ENCODE data around the gene FILIP1.

FILIP1 gene

DNA sequence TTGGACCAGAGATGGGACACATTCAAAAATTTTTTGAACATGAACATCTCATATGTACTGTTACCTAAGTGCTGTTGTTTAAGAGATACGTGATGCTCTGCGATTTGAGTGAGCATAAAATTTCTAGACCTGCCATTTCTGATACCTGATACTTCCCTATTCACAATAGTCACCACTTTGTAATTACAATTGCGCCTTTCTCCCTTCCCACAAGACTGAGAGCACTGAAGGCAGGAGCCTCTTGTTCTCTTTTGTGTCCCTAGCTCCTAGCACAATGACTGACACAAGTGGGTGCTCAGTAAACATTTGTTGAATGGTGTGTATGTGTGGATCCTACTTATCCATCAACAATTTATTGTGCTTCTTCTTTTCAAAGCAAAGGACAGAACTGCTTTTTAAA is 116.2 kb downstream of the FILIP1 start:
- DNase-seq = no peak

DNA sequence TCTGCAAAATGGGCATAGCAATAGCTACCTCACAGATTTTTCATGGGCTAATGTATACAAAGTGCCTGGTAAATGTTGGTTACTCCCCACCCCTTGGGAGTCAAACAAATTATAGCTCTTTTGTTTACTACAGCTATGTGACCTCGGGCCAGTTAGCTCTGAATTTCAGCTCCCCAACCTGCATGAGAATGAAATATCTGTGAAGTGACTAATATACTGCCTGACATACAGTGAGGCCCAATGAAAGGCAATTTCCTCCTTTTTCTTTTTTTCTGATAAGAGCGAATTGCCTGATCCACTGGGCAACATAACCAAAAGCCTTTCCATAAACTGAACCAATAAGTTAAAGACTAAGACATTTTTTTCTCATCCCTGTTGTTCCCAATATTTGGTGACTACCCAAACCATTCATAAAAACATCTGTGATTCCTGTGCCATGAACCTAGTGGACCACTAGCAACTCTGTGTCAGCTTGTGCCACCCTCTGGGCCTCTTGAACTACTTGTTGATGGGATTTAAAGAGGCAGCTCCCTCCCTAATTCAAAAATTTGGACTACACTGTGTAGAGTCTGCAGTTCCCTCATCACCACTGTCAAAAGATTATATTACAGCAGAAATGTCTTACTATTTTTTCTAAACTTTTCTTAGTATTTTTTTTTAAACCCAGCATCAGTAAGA is 117.1 kb downstream of the FILIP1 start:
- no peak for DNase-seq

DNA sequence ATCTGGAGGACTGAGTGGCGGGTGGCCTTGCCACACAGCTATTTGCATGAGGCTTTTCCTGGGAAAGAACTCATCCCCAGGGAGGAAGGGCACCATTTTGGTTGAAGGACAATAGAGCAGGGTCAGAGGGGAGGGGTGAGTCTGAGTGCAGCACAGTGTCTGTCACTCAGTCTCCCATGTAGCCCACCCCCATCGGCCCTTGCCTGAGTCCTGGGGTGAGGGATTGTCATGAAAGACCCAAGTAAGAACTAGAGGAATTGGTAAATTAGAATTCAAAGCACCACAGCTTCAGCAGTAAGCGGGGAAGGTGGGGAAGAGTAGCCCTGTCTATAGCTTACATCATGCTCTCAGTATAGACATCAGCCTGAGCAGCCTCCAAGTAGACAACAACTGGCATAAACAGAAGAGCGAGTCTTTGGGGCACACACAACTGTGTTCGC is 118.6 kb downstream of the FILIP1 start:
- DNase-seq = no peak

DNA sequence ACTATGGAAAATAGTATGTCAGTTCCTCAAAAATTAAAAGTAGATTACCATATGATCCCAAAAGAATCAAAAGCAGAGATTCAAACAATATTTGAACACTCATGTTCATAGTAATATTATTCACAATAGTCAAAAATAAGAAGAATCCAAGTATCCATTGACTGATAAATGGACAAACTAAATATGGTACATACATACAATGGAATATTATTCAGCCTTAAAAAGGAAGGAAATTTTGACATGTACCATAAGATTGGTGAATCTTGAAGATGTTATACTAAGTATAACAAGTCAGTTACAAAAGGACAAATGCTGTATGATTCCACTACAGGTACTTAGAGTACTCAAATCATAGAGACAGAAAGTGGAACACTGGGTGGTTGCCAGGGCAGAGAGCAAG is 120.7 kb downstream of the FILIP1 start:
- DNase-seq = no peak

DNA sequence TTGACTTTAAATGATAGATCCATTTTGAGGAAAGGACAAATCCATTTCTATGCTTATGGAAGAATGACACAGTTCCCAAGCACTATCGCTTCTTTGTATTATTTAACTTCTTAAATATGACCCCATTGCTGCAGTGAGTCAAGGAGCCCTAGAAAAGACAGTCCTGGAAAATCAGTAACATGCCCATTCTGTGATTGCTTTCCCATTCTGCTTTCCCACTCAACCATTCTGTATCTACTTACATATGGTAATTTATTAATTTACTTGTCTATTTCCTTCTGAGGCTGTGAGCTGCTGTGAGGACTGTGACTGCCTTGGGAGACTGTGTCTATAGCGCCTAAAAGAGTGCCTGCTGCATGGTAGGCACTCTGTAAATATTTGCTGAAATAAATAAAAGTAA is 123.6 kb downstream of the FILIP1 start:
- DNase-seq = no peak

DNA sequence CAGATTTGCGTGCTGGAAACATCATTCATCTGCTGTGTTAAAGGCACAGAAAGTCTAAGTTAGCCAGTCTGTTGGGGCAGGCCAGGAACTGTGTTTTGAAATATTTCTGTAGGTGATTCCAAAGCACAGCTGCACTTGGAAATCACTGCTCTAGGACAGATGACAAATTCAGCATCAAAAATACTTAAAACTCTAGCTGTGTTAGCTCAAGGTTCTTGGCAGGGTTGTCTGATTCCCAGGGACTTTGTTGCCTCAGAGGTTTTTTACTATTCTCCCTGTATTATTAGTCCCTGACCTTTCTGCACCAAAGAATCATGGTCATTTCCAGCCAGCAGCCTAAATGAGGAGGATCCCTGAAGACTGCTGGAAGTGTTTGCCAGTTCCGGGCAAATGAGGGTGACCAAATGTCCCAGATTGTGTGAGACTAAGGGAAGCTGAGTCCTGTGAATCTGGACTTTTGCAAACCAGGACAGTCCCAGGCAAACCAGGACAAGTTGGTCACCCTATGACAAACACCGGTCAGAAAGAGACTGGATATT is 124.7 kb downstream of the FILIP1 start:
- DNase-seq = no peak

DNA sequence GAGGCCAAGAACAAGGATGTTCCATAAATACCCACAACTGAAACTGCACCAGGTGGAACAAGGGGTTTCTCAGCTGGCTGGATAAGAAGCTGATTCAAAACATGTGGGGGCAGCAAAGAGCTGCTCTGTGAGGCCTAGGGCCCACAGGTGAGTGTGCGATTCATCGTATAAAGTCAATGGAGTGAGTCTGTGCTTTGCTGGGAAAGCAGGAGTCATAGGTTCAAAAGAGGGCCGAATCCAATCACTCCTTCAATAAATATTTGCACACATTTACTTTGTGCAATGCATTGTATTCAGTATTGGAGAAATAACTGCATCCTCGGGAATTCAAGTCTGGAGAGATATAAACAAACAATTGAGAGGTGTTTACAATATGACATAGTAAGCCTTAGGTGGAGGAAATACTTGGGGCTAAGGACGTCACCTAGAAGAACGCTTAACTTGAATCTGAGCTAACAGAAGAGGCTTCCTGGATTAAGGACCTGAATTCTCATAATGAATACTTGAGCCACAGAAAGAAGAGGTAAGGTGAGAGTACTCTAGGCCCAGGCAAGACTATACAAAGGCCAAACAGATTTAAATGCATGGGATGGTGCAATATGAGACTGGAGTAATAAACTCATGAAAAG is 125.3 kb downstream of the FILIP1 start:
- DNase-seq = no peak

DNA sequence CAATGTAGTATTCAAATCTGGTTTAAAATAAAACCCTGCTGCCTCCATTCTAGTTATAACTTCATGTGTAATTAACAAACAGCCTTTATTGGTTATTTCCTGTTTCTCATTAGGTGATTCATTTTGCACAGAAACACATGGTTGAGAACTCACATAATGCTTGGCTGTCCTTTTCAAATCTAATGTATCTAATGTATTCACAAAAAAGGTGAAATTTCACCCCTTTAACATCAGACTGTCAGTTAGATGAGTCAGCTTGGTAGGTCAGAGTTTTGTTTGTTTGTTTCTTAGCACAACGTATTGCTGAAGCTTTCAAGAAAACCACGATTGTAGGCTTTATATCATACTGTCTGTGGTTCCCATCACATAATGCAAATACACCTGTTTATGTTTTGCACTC is 130.3 kb downstream of the FILIP1 start:
- DNase-seq = no peak

DNA sequence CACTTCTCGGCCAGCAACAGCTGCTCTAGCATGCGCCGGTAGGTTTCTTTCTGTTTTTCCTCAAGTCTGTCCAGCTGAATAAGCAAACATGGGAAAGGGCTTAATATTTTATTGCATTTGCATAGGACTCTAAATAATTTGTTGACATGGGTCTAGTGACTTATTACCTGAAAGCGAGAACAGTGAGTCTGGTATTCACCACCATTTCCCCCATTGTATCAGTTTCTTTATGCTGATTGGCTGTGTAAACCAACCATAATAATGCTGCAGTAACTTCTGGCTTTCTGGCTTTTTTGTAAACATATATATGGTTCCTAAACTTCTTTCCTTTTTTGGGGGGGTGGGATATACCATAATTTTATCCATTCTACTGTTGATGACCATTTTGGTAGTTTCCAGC is 140.0 kb downstream of the FILIP1 start:
- DNase-seq = no peak

DNA sequence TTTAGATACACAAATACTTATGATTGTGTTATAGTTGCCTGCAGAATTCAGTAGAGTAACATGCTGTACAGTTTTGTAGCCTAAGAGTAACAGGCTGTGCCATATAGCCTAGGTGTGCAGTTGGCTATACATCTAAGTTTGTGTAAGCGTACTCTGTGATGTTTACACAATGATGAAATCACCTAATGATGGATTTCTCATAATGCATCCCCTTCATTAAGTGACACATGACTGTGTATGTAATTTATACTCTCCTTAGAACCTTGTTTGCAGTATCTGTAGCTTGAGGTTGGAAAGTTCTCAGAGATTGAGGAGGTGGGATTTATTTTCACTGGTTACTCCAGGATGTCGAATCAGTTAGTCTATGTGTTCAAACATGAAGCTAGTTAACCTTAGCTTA is 142.0 kb downstream of the FILIP1 start:
- no peak for DNase-seq

DNA sequence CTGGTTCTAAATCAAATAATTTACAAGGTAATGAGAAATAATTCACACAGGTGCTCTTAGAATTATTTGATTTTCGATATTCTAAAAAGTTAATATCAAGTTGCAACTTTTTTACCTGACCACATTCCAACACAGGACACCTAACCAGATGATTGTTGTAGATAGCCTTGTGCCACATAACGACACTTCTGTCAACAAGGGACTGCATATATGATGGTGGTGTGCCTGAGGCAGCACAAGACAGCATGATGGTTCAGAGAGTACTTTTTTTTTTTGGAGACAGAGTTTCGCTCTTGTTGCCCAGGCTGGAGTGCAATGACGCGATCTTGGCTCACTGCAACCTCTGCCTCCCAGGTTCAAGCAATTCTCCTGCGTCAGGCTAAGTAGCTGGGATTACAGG is 142.8 kb downstream of the FILIP1 start:
- DNase-seq = no peak

DNA sequence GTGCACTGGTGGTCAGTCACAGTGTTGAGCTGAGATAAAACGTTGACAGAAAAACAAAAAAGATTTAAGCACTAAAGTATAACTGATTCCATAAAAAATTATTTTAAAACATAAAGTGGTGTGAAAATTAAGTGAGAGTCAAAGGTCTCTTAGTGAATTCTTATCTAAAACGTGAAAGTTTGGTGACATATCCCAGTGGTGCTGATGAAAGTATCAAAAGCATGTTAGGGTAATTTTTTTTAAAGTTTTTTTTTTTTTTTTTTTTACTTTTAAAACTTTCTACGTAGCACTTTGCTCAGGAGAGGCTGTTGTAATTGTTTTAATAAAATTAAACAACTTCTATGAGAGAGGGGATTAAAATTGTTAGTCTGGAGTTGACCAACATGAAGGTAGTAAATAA is 143.4 kb downstream of the FILIP1 start:
- no peak for DNase-seq

DNA sequence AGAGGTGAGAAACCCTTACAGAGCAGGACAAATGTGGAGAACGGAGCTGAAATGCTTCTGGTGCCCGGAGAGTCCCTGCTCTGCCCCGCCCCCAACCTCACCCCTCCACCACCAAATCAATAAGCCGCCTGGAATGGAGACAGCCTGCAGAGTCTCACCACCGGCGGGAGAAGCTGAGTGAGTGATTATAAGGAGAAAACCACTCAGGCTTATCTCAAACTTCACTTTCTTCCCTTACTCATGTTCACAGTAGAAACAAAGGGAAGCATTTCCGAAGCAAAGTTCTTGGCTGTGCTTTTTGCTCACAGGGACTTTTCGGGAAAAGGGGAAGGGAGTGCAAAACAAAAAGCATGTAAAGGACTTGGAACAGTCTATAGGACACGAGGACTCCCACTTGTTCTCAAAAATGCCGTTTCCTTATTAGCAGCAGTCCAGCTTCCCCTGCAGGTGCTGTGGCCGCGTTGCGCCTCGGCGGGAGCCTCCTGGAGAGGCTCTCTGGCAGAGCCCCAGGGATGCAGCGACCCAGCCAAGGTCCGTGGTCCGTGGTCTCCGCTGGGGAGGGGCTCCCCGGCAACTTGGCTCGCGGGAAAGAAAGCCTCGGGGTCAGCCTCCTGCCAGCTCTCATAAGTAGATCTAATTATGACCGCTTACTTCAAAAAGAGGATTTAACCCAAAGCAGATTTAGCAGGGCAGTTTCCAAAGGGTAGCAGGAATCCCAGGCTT is 144.2 kb downstream of the FILIP1 start:
- DNase-seq = no peak

DNA sequence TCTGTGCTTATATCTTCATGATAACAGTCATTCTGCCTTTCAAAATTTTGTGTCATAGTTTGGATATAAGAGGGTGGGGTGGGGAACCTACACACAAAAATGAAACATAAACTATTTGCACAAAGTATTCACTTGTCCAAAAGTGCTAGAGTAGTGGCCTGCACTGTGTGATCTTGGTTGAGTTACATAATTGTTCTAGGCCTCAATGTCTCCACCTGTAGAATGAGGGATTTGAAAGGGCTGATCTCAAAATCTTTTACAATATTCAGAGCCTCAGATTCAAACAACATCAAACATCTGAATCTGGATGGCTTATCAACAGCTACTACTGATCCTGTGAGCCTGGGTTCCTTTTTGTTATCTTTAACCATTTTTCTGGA is 144.7 kb downstream of the FILIP1 start:
- no peak for DNase-seq

DNA sequence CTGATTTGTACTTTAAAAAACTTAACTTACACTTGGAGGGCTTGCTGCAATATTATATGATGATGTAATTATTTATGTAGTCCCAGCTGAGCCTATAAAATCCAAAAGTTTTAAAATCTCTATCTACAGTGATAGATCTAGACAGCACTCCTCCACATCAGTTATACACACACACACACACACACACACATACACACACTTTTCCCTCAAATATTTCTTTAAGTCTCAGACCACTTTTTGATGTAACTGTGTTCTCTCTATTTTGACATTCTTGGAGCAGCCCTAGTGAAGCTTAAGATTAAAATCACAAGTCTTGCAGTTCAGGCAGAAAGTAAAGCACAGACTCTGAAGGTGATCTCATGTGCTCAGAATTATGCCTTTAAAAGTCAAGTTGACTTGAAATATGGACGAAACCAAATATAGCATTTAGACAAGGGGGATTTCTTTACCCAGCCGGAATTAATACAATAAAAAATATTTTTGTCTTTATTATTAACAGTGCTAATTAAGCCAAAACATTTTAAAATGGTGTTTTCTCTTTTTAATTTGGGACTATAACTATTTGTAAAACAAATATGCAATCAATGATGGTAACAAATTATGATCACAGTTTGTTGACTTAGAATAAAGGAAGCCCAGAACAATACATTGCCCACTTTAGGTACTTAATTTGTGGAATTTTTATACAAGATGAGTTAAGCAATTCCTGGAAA is 145.5 kb downstream of the FILIP1 start:
- DNase-seq = no peak

DNA sequence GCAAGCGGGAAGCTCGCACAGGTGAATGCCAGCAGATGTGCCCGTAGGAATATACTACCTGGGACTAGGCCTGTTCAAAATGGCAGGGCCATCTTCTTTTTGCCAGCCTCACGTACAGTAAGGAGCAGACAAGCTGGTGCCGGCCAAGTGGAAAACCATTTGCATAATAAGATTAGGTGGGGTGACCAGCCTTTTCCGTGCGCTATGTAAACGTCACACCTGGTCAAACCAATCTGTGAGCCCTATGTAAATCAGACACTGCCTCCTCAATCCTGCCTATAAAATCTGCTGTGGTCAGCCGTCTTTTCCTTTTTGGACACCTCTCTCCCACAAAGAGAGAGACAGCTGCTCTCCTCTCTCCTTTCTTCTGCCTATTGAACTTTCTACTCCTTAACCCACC is 148.2 kb downstream of the FILIP1 start:
- no peak for DNase-seq

DNA sequence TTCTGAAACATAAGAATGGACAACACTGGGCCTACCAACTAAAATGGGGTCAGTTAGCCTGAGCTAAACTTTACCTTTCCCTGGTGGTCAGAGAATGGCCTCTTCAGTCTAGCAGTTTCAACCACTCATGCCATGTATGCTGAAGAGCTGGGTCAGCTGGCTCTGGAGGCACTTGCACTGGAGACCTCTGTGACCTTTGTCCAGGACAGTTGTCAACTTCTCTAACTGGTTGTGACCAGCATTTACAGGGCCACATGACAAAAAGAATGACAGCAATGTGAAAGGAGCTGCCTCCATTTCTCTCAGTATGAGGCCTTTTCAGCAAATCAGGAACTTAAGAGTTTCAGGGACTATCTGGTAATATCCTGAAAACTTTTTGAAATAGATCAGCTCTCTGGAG is 149.1 kb downstream of the FILIP1 start:
- DNase-seq = no peak

DNA sequence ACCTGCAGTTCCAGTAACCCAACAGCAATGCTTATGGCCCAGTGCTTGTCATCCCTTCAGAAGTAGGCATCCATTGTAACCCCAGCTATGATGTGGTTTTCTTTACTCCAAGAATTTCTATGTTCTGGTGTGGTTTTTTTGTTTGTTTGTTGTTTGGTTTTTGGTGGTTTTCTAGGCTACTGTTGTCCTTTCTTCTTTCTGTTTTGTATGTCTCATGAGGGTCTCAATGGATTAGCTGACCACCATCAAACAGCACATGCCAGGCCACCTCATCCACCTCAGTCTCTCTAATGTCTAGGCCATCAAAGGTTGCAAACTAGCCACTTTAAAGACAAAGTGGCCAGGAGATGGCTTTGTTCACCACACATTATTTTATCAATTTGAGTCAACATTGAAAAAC is 149.6 kb downstream of the FILIP1 start:
- no peak for DNase-seq

DNA sequence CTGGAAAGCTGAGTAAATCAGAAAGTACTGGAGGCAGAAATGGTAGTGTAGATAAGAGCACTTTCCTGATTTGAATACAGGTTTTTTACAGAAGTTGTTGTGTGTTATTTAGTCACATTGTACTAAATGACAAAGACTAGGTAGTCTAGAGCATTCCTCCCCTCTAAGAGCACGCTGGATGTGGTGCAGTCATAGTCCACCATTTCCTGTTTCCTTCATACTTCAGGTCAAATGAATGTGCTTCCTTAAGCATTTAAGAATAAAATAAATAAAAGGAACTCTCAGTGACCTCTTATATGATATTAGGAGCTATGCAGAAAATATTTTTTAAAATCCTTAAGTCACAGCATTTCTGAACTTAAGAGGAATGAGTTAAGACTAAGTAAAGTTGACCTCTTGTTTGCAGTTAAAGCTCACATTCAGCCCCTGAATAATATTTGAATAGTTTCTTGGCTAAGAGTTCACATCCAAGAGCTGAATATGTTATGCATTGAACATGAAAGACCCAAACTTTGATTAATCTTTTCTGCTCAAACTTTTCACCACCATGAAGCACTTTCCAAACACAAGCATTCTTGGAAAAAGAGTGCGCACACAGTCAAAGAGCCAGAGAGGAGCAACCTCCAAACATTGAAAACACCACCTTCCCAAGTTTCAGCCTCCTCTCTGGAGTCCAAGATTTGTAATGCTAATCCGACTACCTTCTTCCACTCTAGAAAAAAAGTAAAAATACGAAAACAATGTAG is 155.6 kb downstream of the FILIP1 start:
- DNase-seq = no peak

DNA sequence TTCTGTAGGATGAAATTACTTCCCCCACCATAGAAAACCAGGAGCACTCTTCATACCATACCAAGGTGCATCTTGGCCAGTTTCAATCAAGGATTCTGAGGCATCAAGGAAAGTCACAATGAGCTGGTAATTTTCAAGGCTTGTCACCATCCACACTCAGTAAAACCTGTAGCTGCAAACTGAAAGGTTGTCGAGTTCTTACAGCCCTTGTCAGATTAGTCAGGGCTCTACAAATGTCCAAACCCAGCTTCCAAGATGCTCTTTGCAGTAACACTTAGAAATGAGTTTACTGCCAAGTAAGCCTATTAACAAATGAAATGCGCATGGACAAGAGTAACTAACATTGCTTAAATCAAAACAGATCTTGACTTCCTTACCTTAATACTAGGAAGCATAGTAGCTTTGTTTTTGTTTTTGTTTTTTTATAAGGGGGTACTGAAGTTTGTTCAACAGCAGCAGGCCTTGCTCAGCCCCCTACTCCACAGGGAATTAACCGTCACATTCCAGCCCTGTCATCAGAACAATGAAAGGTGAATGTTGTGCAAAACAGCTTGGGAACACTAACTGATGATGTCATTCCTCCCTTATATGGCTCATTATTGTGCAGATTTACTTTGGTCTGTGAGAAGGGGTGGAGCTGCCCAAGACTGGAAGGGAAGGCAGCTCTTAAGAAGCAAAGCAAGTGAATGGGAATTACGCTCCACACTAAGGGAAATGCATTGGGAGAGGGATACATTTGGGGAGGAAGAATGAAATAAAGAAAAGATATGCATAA is 159.1 kb downstream of the FILIP1 start:
- DNase-seq = no peak

DNA sequence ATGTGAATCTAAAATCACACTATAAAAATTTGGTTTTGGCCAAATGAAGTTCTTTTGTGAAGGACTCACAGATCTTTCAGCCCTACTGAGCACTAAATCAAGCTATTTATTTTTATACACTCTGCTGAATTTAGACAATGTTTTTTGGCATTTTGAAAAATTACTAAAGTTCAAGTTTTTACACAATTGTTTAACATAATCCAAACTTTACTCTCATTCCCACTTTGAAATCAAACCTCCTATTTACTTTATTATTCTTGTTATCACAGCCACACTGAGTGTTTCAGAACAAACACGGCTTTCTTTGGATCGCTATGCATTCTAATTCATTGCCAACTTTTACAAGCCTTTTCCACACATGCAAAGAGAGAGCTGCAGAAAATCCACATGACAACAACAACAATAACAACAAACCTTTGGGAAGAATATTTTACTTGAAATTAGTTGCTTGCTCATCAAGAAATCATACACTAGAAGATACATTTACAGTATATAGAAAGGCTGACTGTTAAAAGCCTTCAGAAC is 159.9 kb downstream of the FILIP1 start:
- DNase-seq = no peak

DNA sequence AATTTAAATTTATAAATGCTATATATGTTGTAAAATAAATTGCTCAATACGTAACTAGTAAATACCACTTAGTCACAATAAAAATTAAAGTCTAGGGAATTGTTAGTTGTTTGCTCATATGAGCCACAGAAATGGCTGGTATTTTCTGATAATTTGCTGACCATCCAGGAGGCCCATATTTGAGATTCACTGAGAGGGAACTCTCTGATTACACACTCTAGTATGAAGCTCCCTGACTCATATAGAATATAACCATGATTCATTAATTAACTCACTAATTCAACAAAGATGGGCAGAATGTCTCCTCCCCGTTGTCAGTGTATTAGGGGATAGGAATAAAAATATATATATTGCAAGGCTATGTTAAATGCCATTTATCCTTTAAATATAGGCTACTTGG is 162.4 kb downstream of the FILIP1 start:
- DNase-seq = no peak
